ENCODE measurements around the gene CSE1L.
"Not testable (repeated sequence)": the region's sequence is repeated elsewhere in the genome, so short reads cannot be mapped to it uniquely, and the experiment has no call there.

The CSE1L gene

DNA sequence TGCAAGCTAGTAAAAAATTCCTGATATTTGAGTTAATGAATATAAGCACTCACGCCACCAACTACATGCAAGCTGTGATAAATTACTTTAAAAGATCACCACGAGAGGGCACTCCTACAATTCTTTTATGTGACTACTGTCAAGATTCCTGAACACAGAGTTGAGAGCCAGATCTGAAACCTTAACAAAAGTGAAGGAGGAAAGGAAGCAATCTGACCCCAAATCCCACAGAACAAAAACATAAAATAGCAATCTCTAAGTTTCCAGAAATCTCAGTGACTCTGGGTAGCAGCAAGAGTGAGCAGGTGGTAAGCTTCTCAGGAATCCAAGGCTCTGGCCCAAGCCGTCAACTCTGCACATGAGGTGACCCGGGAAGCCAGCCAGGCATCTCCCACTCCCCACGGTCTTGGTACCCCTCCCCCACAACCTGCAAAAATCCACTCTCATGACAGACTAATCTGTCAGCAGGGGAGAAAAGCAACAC lies 86.9 kb downstream of the CSE1L start:
- no peak for DNase-seq (ENCODE audit: low read depth in 2 of 2)

DNA sequence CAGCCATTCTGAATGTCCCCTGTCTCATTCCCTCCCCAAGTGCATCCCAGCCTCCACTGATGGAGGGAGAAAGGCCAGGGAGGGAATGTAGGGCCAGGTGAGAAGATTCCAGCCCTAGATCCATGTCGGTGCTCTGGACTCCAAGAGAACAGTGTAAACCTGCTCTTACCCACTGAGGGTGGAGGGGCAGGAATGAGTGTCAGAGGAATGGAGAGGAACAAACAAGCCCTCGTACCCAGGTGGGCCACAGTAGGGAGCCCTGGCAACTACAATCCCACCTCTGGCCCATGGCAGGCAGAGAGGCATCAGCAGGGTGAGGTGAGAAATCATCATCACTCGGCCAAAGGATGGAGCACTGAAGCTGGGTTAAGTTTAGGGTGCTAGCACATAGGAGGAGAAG lies 87.5 kb downstream of the CSE1L start:
- DNase-seq (ENCODE audit: low read depth in 2 of 2): no peak

DNA sequence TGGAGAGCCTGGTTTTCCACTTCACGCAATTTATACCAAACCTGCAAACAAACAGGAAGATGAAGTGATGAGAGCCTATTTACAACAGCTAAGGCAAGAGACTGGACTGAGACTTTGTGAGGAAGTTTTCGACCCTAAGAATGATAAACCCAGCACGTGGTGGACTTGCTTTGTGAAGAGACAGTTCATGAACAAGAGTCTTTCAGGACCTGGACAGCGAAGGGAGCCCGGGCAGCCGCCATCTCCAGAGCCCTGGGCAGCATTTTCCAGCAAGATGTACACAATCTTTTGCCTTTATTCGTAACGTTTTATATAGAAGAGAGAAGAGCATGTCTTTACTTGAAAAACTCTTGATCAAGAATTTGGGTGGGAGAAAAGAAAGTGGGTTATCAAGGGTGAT lies 88.7 kb downstream of the CSE1L start:
- DNase-seq (ENCODE audit: low read depth in 2 of 2): not testable (repeated sequence)

DNA sequence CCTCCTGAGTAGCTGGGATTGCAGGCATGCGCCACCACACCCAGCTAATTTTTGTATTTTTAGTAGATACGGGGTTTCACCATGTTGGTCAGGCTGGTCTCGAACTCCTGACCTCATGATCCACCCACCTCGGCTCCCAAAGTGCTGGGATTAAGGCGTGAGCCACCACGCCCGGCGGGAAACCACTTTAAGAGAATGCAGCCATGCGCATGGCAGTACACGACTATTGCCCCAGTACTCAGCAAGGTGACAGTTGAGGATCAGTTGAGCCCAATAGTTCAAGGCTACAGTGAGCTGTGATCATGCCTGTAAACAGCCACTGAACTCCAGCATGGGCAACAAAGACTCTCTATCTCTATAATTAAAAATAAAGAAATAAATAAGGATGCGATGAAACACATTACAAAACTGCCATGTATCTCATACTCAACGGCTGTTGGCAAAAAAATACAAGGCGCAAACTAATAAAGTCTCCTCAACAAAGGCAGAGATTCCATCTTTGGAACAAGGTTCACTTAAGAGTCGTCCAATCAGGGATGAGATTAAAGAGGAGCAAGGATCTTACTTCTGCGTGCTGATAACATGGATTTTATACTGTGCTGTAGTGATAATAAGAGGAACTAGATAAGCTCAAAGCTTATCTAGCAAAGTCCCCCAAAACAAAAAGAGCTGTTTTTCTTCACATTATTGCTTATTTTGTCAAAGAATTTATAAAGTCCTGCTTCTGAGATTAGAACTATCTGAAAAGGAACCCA lies 90.9 kb downstream of the CSE1L start:
- no peak for DNase-seq (ENCODE audit: low read depth in 2 of 2)

DNA sequence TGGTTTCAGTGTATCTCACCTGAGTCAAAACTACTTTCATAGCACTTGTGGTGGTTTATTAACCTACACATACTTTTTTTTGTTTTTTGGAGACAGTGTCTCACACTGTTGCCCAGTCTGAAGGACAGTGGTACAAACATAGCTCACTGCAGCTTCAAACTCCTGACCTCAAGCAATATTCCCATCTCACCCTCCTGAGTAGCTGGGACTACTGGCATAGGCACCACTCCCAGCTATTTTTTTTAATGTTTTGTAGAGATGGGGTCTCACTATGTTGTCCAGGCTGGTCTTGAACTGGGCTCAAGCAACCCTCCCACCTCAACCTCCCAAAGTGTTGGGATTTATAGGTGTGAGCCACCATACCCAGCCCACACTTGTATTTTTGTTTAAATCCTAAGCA lies 92.3 kb downstream of the CSE1L start:
- DNase-seq (ENCODE audit: low read depth in 2 of 2): no peak

DNA sequence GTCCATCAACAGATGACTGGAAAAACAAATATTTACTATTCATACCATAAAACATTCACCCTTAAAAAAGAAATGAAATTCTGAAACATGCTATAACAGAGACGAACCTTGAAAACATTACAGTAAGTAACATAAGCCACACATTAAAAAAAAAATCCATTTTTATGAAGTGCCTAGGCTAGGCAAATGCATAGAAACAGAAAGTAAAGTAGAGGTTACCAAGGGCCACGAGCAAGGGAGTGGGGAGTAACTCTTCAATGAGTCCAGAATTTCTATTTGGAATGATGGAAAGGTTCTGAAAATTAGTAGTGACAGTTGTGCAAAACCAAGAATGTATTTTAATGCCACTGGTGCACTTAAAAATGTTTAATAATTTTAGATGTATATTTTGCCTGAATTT lies 94.3 kb downstream of the CSE1L start:
- no peak for DNase-seq (ENCODE audit: low read depth in 2 of 2)

DNA sequence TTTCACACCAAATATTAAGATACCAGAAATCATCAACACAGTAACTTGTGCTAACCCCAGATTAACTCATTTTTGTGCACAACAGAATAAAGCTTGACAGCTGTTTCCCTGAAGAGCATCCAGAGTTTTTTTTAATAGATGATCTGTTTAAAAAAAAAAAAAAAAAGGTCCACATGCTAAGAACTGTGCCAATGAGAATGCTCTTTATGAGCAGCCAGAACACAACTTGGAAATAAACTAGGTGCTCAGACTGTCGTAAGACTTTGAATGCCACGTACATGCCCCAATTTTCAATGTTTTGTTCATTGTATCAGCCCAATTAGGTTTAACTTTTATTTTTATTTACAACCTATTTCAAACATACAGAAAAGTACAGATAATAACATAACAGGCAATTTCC lies 94.7 kb downstream of the CSE1L start:
- DNase-seq (ENCODE audit: low read depth in 2 of 2): no peak

Measured in stimulated activated CD8-positive, alpha-beta memory T cell treated with anti-CD3 and anti-CD28 coated beads, Interleukin-15, amount 100 ng/mL, for 48 hours (primary cell).